VCaP (cell line): Measurements from ENCODE around the gene CFTR.
"Not testable (repeated sequence)": the region's sequence is repeated elsewhere in the genome, so short reads cannot be mapped to it uniquely, and the experiment has no call there.

Source experiments
- H3K27ac ChIP-seq: fragments of 450-650 bp; 2 replicates; pipeline ENCODE4 v1.5.1; 2017
- CTCF ChIP-seq: fragments of 450-650 bp; conservative IDR thresholded peaks from 2 replicates; pipeline ENCODE4 v1.5.1; 2017; ENCODE audit warnings: mild to moderate bottlenecking, moderate library complexity

The CFTR gene

GRCh38 chr7:117705630-117706029, 225.8 kb downstream of the CFTR start:
- no peak for TF ChIP-seq CTCF
- no peak overlapping the region; the same call in 1 of the 2 replicates for H3K27ac ChIP-seq

GRCh38 chr7:117706210-117706609, 226.4 kb downstream of the CFTR start:
- TF ChIP-seq CTCF = no peak
- H3K27ac ChIP-seq = no peak overlapping the region; the same call in 1 of the 2 replicates

GRCh38 chr7:117707080-117707479, 227.3 kb downstream of the CFTR start:
- no peak for TF ChIP-seq CTCF
- no peak overlapping the region for H3K27ac ChIP-seq

GRCh38 chr7:117708173-117708572, 228.3 kb downstream of the CFTR start:
- not testable (repeated sequence) for H3K27ac ChIP-seq

- no peak for TF ChIP-seq CTCF
- no peak overlapping the region for H3K27ac ChIP-seq
Measured at GRCh38 chr7:117711556-117711955, 231.7 kb downstream of the CFTR start.

- peak overlapping the region; percentile 61 for H3K27ac ChIP-seq
- TF ChIP-seq CTCF = peak; percentile 84
Measured at GRCh38 chr7:117715784-117716445, 236.1 kb downstream of the CFTR start.

- peak overlapping the region; percentile 3; the same call in 1 of the 2 replicates for H3K27ac ChIP-seq
- no peak for TF ChIP-seq CTCF
Measured at GRCh38 chr7:117716707-117717299, 237.0 kb downstream of the CFTR start.

- H3K27ac ChIP-seq = peak overlapping the region; percentile 3; the same call in 1 of the 2 replicates
- TF ChIP-seq CTCF = no peak
Measured at GRCh38 chr7:117717357-117717756, 237.5 kb downstream of the CFTR start.
